A673 (cell line): ENCODE data around the gene NAV2. TPM values are rescaled to one million over a fixed set of nuclear protein-coding genes. Genes with fewer than 3 reads are reported as not detected.

ENCODE experiments used
- BruUV-seq: library from RNA; stranded (reverse); fragments of 400-500 nt; replicated peaks from 2 replicates; lab custom pipeline; 2021; lab: Mats Ljungman, UMichigan
- CTCF ChIA-PET: fragments of 300-600 bp; sonication (Branson Sonifier 250); formaldehyde crosslinking; loops from one replicate; lab custom pipeline; 2022; ENCODE audit warnings: antibody characterized with exemption; lab: Charles Lee
- POLR2A ChIA-PET: fragments of 300-600 bp; sonication (Branson Sonifier 250); formaldehyde crosslinking; loops from one replicate; lab custom pipeline; 2022; ENCODE audit warnings: antibody characterized with exemption; ENCODE audit not compliant: low non-redundant PET; lab: Charles Lee
- DNase-seq: peaks from one replicate; pipeline ENCODE4 v3.0.0-alpha.2; 2015; ENCODE audit warnings: low spot score
- H3K27ac ChIP-seq: fragments of 200-600 bp; sonication (generic); 2 replicates; pipeline ENCODE4 v1.5.1; 2016; ENCODE audit warnings: mixed run types, low read depth, mild to moderate bottlenecking, mixed read lengths, antibody characterized with exemption, low read length; ENCODE audit not compliant: poor library complexity, severe bottlenecking
- H3K27me3 ChIP-seq: fragments of 200-600 bp; sonication (generic); replicated peaks from 2 replicates; pipeline ENCODE4 v1.6.1; 2017; ENCODE audit warnings: mixed run types, low read depth, mild to moderate bottlenecking, mixed read lengths, antibody characterized with exemption, low read length; ENCODE audit not compliant: insufficient read depth, poor library complexity
- H3K36me3 ChIP-seq: fragments of 200-600 bp; sonication (generic); 2 replicates; pipeline ENCODE4 v1.6.1; 2016; ENCODE audit warnings: mixed run types, mild to moderate bottlenecking, mixed read lengths, antibody characterized with exemption, low read length; ENCODE audit not compliant: insufficient read depth, poor library complexity, severe bottlenecking
- H3K4me1 ChIP-seq: fragments of 200-600 bp; sonication (generic); 2 replicates; pipeline ENCODE4 v1.6.1; 2017; ENCODE audit warnings: mixed run types, mild to moderate bottlenecking, mixed read lengths, antibody characterized with exemption, low read length; ENCODE audit not compliant: insufficient read depth, poor library complexity, severe bottlenecking
- H3K4me3 ChIP-seq: fragments of 200-600 bp; sonication (generic); 2 replicates; pipeline ENCODE4 v1.5.1; 2016; ENCODE audit warnings: low read depth, mixed run types, mild to moderate bottlenecking, mixed read lengths, low read length; ENCODE audit not compliant: poor library complexity, severe bottlenecking
- H3K9me3 ChIP-seq: fragments of 200-600 bp; sonication (generic); 2 replicates; pipeline ENCODE4 v1.6.1; 2016; ENCODE audit warnings: mixed run types, low read depth, mild to moderate bottlenecking, mixed read lengths, antibody characterized with exemption, low read length; ENCODE audit not compliant: poor library complexity, severe bottlenecking
- CTCF ChIP-seq: fragments of 300-800, 200-600 bp; sonication (generic); conservative IDR thresholded peaks from 2 replicates; pipeline ENCODE4 v1.5.1; 2017; ENCODE audit warnings: low read depth, mild to moderate bottlenecking, antibody characterized with exemption, low read length, moderate library complexity, mixed read lengths
- EZH2 ChIP-seq: fragments of 200-600 bp; sonication (generic); IDR thresholded peaks from 2 replicates; pipeline ENCODE4 v1.6.1; 2017; ENCODE audit warnings: borderline replicate concordance, low read depth, mild to moderate bottlenecking, mixed read lengths, antibody characterized with exemption, low read length; ENCODE audit not compliant: poor library complexity, severe bottlenecking
- intact Hi-C: fragments of 100-400 bp; cut with micrococcal nuclease; formaldehyde crosslinking; loops from one replicate; pipeline ENCODE4 v1.10.0; 2022; ENCODE audit not compliant: unreplicated experiment
- total RNA-seq: library from RNA; stranded (reverse); gene quantifications from 2 replicates; pipeline ENCODE4 v1.2.3, GENCODE V29; 2021

NAV2 gene
- total RNA-seq, 1 experiment from 2014 or later, result not detected

DNA sequence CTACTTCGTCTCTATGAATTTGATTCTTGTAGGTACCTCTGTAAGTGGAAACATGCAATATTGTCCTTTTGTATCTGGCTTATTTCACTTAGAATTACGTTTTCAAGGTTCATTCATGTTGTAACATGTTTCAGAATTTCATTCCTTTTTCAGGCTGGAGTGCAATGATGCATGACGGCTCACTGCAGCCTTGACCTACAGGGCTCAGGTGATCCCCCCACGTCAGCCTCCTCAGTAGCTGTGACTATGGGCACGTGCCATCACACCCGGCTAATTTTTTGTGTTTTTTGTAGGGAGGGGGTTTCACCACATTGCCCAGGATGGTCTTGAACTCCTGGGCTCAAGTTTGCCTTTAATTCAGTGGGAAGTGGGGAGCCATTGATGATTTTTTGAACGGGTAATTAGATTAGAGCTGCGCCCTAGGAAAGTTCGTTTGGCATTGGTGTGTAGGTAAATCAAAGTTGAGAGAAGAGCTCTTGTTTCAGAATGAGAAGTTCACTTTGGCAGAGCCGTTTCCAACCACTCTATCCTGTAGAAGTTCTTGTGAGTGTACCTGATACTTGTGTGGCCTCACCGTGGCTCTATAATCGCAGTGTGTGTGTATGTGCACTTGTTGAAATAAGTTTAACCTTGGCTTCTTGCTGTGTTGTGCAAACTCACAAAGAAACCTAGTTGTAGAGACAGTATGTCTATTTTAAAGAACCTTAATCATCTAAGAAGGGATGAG lies 115.9 kb downstream of the NAV2 start:
- Histone ChIP-seq H3K27ac (no peak overlapping the region), H3K4me1 (no peaks in the 10 kb centered on the region), H3K9me3 (no peaks in the 10 kb centered on the region), H3K4me3 (no peak overlapping the region), H3K27me3 (no peaks in the 10 kb centered on the region), H3K36me3 (no peaks in the 10 kb centered on the region)
- POLR2A ChIA-PET, result no interaction called here
- intact Hi-C loops, result no loop called here
- no peak for DNase-seq
- CTCF ChIA-PET, result no interaction called here
- no TSS peak for BruUV-seq
- TF ChIP-seq EZH2 (no peak), CTCF (no peak)

DNA sequence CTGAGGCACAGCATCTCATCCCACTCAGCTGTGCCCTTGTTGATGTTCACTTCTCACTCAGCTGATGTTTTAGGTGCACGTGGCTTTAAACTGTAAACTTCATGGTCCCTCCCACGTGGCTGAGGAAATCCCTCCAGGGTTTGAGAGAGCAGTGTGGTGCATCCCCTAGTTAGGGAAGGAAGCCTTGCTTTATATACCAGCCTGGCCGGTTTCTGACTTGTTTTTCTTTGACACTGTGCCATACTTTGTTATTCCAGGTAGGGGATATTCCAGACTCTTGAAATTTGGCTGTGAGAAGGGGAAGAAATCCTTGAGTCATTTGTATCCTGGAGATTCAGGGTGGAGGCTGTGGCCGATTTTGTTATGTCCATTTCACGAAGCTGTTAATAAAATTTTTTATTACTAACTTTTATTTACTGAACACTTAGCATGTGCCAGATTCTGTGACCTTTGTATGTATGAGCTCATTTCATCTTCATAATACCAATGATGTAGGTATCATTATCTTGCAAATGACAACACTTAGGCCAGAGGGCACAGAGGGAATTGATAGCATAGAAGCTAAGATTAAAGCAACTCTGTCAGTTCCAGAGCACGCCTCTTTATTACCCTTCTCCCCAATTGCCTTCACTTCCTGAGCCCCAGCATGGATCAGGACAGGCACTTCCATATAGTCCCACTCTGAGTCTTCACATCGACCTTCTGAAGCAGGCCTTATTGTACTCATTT lies 116.6 kb downstream of the NAV2 start:
- TF ChIP-seq CTCF, result no peak
- H3K27me3 ChIP-seq, result no peaks in the 10 kb centered on the region
- intact Hi-C loops, result no loop called here
- BruUV-seq, result no TSS peak
- no peak overlapping the region for H3K4me3 ChIP-seq
- H3K36me3 ChIP-seq, result no peaks in the 10 kb centered on the region
- ChIA-PET CTCF (no interaction called here), POLR2A (no interaction called here)
- no peak overlapping the region for H3K27ac ChIP-seq
- no peak for DNase-seq
- no peaks in the 10 kb centered on the region for H3K9me3 ChIP-seq
- no peaks in the 10 kb centered on the region for H3K4me1 ChIP-seq

DNA sequence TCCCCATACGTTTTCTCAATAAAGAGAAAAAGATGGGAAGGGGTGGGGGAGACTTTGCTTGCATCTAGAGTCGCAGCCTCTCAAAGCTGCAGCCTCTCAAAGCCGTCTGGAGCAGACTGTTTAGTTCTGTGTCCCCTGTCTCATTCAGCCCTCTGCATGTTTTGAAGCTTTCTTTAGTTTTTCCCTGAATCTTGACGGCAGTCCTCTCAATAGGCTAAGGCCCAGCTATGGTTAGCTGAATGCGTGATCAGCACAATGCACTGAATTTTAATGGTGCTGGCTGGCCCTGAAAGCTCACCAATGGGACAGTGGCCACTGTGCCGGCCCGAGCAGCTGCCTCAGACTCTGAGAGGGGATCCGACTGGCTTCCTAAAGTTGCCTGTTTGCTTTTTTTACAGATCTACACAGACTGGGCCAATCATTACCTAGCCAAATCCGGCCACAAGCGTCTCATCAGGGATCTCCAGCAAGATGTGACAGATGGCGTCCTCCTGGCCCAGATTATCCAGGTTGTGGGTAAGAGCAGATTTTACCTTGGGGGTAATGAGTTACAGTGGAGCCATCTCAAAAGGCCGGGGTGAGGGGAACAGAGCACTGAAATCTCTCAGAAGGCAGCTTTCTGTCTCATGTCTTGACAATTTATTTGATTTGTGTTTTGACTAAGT lies 119.6 kb downstream of the NAV2 start:
- TF ChIP-seq CTCF (no peak), EZH2 (no peak)
- Histone ChIP-seq H3K36me3 (no peaks in the 10 kb centered on the region), H3K27ac (no peak overlapping the region), H3K9me3 (no peaks in the 10 kb centered on the region), H3K4me1 (no peaks in the 10 kb centered on the region), H3K4me3 (no peak overlapping the region), H3K27me3 (no peaks in the 10 kb centered on the region)
- no TSS peak for BruUV-seq
- intact Hi-C loops, result no loop called here
- no peak for DNase-seq
- ChIA-PET CTCF (no interaction called here), POLR2A (no interaction called here)
